Measurements from ENCODE around the gene RAD51B. TPM values are rescaled to one million over a fixed set of nuclear protein-coding genes. Genes with fewer than 3 reads are reported as not detected.
A peak's percentile ranks its signal among the peaks of the same experiment; 100 is the strongest.

RAD51B gene
- total and polyA plus RNA-seq, 2 donors (not counting 1 experiment from before 2014, with no cell fraction given), result 4.6 to 16.3 TPM

DNA sequence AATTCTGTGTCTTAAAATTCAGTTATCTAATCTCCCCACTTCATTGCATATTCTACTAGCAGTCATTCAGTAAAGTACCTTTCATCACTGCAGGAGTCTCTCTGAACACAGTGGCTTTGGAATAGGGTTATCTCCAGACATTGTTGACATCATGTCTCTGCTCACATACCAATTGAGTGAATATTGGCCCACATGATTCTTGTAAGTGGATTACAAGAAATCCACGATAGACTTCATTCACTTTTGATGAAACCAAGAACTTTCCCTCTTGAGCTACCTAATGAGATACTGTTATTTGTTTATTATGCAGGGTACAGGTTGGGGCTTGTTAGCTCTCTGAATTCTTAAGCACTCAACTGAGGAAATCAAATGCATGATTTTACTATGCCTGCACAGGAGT is 284.9 kb downstream of the RAD51B start:
- H3K79me2 ChIP-seq (ENCODE audit: control insufficient read depth, insufficient read depth, low read length), result no peaks in the 10 kb centered on the region
- DNase-seq (ENCODE audit: low read depth in 2 of 2), result peak; percentile 69 to 97
- H3K4me2 ChIP-seq (ENCODE audit: extremely low read depth, insufficient read depth, low read length), result peak overlapping the region; percentile 55
- no peaks in the 10 kb centered on the region for H4K20me1 ChIP-seq (ENCODE audit: control insufficient read depth, extremely low read depth, insufficient read depth, low read length)
- H3K4me1 ChIP-seq (ENCODE audit: control insufficient read depth, extremely low read depth, insufficient read depth, low read length), result peaks cover 4% of the 10 kb centered on the region
- H3K27me3 ChIP-seq (ENCODE audit: control insufficient read depth, insufficient read depth, low read length), result no peaks in the 10 kb centered on the region
- H3K36me3 ChIP-seq (ENCODE audit: control insufficient read depth, insufficient read depth, low read length), result no peaks in the 10 kb centered on the region
- no peak for TF ChIP-seq CTCF (conservative IDR thresholded peaks at IDR 0.05 in 1 of 2, IDR thresholded peaks at IDR 0.05 in 1 of 2; ENCODE audit: low read depth in 1 of 2, low read length in 2 of 2)
- no peak for TF ChIP-seq EZH2 (IDR thresholded peaks at IDR 0.05; ENCODE audit: low read length, missing control alignments)
- no peaks in the 10 kb centered on the region for H3K9me3 ChIP-seq (ENCODE audit: control insufficient read depth, insufficient read depth, low read depth, low read length)
- no peak overlapping the region for H3K4me3 ChIP-seq (replicated peaks in 1 of 4; ENCODE audit: control extremely low read depth in 1 of 4, insufficient read depth in 1 of 4, low read depth in 3 of 4, low read length in 4 of 4)
- H2AFZ ChIP-seq (ENCODE audit: low read length), result no peak overlapping the region
- no peak overlapping the region for H3K9ac ChIP-seq (ENCODE audit: insufficient read depth, low read length)
- no peak overlapping the region for H3K27ac ChIP-seq (ENCODE audit: insufficient read depth, low read length)

GRCh38 chr14:68105816-68106215 is 286.2 kb downstream of the RAD51B start:
- TF ChIP-seq CTCF (conservative IDR thresholded peaks at IDR 0.05 in 1 of 2, IDR thresholded peaks at IDR 0.05 in 1 of 2; ENCODE audit: low read depth in 1 of 2, low read length in 2 of 2) (no peak), EZH2 (IDR thresholded peaks at IDR 0.05; ENCODE audit: low read length, missing control alignments) (no peak)
- Histone ChIP-seq H3K9ac (ENCODE audit: insufficient read depth, low read length) (no peak overlapping the region), H2AFZ (ENCODE audit: low read length) (no peak overlapping the region), H3K4me2 (ENCODE audit: extremely low read depth, insufficient read depth, low read length) (no peak overlapping the region), H4K20me1 (ENCODE audit: control insufficient read depth, extremely low read depth, insufficient read depth, low read length) (no peaks in the 10 kb centered on the region), H3K36me3 (ENCODE audit: control insufficient read depth, insufficient read depth, low read length) (no peaks in the 10 kb centered on the region), H3K79me2 (ENCODE audit: control insufficient read depth, insufficient read depth, low read length) (no peaks in the 10 kb centered on the region), H3K9me3 (ENCODE audit: control insufficient read depth, insufficient read depth, low read depth, low read length) (no peaks in the 10 kb centered on the region), H3K4me3 (replicated peaks in 1 of 4; ENCODE audit: control extremely low read depth in 1 of 4, insufficient read depth in 1 of 4, low read depth in 3 of 4, low read length in 4 of 4) (no peak overlapping the region), H3K27ac (ENCODE audit: insufficient read depth, low read length) (no peak overlapping the region), H3K27me3 (ENCODE audit: control insufficient read depth, insufficient read depth, low read length) (no peaks in the 10 kb centered on the region), H3K4me1 (ENCODE audit: control insufficient read depth, extremely low read depth, insufficient read depth, low read length) (peaks cover 4% of the 10 kb centered on the region)
- DNase-seq (ENCODE audit: low read depth in 2 of 2), result no peak

DNA sequence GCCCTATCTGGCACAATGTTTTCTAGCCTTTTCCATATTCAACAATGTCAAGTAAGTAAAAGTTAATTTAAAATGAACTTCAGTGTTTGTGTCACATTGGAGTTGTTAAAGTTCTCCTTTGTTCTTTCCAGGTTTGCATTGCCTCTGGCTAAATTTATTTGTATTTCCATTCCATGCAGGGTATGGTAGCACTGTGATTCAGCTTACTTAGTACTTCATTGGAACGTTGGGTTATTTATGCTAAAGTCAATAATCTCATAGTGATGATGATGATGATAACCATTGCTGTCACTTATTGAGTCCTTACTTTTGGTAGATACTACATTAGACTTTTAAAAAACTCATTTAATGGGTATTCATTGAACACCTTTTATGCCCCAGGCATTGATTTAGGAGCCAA is 286.9 kb downstream of the RAD51B start:
- Histone ChIP-seq H3K4me3 (replicated peaks in 1 of 4; ENCODE audit: control extremely low read depth in 1 of 4, insufficient read depth in 1 of 4, low read depth in 3 of 4, low read length in 4 of 4) (no peak overlapping the region), H4K20me1 (ENCODE audit: control insufficient read depth, extremely low read depth, insufficient read depth, low read length) (no peaks in the 10 kb centered on the region), H3K27ac (ENCODE audit: insufficient read depth, low read length) (no peak overlapping the region), H3K9ac (ENCODE audit: insufficient read depth, low read length) (no peak overlapping the region), H3K79me2 (ENCODE audit: control insufficient read depth, insufficient read depth, low read length) (no peaks in the 10 kb centered on the region), H3K9me3 (ENCODE audit: control insufficient read depth, insufficient read depth, low read depth, low read length) (no peaks in the 10 kb centered on the region), H3K27me3 (ENCODE audit: control insufficient read depth, insufficient read depth, low read length) (no peaks in the 10 kb centered on the region), H3K36me3 (ENCODE audit: control insufficient read depth, insufficient read depth, low read length) (no peaks in the 10 kb centered on the region), H3K4me2 (ENCODE audit: extremely low read depth, insufficient read depth, low read length) (no peak overlapping the region), H2AFZ (ENCODE audit: low read length) (no peak overlapping the region), H3K4me1 (ENCODE audit: control insufficient read depth, extremely low read depth, insufficient read depth, low read length) (peaks cover 4% of the 10 kb centered on the region)
- no peak for DNase-seq (ENCODE audit: low read depth in 2 of 2)
- TF ChIP-seq EZH2 (IDR thresholded peaks at IDR 0.05; ENCODE audit: low read length, missing control alignments), result no peak
- TF ChIP-seq CTCF (conservative IDR thresholded peaks at IDR 0.05 in 1 of 2, IDR thresholded peaks at IDR 0.05 in 1 of 2; ENCODE audit: low read depth in 1 of 2, low read length in 2 of 2), result no peak
